Neural cell (in vitro differentiated cells): ENCODE data around the gene IL19.

Source experiments
- CTCF ChIP-seq: fragments of 450-650 bp; IDR thresholded peaks from 2 replicates; pipeline ENCODE4 v1.5.1; 2014; ENCODE audit warnings: antibody characterized with exemption, mild to moderate bottlenecking, moderate library complexity; ENCODE audit not compliant: poor library complexity, severe bottlenecking
- EP300 ChIP-seq: fragments of 450-650 bp; conservative IDR thresholded peaks from 2 replicates; pipeline ENCODE4 v1.6.1; 2014; ENCODE audit warnings: antibody characterized with exemption, mild to moderate bottlenecking, moderate library complexity; ENCODE audit not compliant: poor library complexity, severe bottlenecking
- EZH2 ChIP-seq: fragments of 200-600, 300-800 bp; shearing (Covaris generic), sonication (generic); IDR thresholded peaks from 2 replicates; pipeline ENCODE4 v1.6.1; 2014; ENCODE audit warnings: antibody characterized with exemption, low read length, borderline replicate concordance, mild to moderate bottlenecking; ENCODE audit not compliant: insufficient read depth, poor library complexity, severe bottlenecking
- POLR2AphosphoS5 ChIP-seq: IDR thresholded peaks from 2 replicates; pipeline ENCODE4 v1.6.1; 2012
- RAD21 ChIP-seq: fragments of 450-650 bp; conservative IDR thresholded peaks from 2 replicates; pipeline ENCODE4 v1.6.1; 2014; ENCODE audit warnings: antibody characterized with exemption, mild to moderate bottlenecking, moderate library complexity
- REST ChIP-seq: IDR thresholded peaks from 2 replicates; pipeline ENCODE4 v1.6.1; 2012; ENCODE audit warnings: borderline replicate concordance
- SMC3 ChIP-seq: fragments of 450-650 bp; conservative IDR thresholded peaks from 2 replicates; pipeline ENCODE4 v1.6.1; 2014; ENCODE audit warnings: antibody characterized with exemption, mild to moderate bottlenecking, moderate library complexity; ENCODE audit not compliant: poor library complexity
- TAF1 ChIP-seq: IDR thresholded peaks from 2 replicates; pipeline ENCODE4 v1.6.1; 2012; ENCODE audit warnings: low read depth

- TF ChIP-seq CTCF (no peak), POLR2AphosphoS5 (no peak), EZH2 (no peak), SMC3 (no peak), EP300 (no peak), TAF1 (no peak), RAD21 (no peak), REST (no peak)
Observed at GRCh38 chr1:206801467-206801866, 30.9 kb downstream of the IL19 start.
